ENCODE data around the gene ERCC1. TPM values are rescaled to one million over a fixed set of nuclear protein-coding genes. Genes with fewer than 3 reads are reported as not detected.

ERCC1 gene
- total RNA-seq, 4 donors from 2014 or later: 57.5 to 85.2 (median 64.7) TPM

DNA sequence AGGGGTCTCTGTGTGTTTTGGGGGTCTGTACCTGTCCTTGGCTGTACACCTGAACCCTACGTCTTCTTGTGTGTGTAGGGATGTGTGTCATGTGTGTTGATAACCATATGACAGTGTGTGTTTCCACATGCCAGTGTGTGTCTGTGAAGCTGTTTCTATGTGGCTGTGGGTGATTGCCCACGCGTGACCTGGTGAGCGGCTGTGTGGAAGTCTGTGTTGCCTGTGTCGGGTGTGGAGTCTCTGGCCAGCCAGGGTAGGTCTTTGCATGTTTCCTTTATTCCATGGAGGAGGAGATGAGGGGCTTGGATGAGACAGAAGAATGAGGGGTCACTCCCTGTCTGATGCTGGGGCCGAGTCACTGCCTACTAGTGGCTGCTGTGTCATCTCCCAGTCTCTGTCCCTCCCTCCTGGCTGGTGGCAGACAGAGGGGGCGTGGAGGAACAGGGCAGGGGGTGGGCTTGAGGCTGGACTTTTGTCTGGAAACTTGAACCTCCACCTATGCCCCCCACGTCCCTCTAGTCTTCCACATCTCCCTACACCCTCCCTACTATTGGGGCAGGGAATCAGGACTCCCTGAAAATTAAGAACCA, 41.2 kb upstream of the ERCC1 start:
- TF ChIP-seq, protein P1, sequence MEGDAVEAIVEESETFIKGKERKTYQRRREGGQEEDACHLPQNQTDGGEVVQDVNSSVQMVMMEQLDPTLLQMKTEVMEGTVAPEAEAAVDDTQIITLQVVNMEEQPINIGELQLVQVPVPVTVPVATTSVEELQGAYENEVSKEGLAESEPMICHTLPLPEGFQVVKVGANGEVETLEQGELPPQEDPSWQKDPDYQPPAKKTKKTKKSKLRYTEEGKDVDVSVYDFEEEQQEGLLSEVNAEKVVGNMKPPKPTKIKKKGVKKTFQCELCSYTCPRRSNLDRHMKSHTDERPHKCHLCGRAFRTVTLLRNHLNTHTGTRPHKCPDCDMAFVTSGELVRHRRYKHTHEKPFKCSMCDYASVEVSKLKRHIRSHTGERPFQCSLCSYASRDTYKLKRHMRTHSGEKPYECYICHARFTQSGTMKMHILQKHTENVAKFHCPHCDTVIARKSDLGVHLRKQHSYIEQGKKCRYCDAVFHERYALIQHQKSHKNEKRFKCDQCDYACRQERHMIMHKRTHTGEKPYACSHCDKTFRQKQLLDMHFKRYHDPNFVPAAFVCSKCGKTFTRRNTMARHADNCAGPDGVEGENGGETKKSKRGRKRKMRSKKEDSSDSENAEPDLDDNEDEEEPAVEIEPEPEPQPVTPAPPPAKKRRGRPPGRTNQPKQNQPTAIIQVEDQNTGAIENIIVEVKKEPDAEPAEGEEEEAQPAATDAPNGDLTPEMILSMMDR (IDR thresholded peaks at IDR 0.05; ENCODE audit: low read depth): no peak

DNA sequence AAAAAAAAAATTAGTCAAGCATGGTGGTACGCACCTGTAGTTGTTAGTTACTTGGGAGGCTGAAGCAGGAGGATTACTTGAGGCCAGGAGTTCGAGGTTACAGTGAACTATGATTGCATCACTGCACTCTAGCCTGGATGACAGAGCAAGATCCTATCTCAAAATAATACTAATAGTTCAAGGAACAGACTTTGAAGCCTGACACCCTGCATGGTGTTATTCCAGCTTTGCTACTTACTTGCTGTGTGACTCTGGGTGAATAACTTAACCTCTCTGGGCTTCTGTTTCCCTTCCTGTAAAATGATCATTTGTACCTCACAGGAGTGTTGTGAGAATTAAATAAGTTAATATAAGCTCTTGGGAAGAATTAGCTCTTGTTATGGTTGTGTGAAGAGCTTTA, 40.6 kb upstream of the ERCC1 start:
- TF ChIP-seq, protein P1 (IDR thresholded peaks at IDR 0.05; ENCODE audit: low read depth): no peak

DNA sequence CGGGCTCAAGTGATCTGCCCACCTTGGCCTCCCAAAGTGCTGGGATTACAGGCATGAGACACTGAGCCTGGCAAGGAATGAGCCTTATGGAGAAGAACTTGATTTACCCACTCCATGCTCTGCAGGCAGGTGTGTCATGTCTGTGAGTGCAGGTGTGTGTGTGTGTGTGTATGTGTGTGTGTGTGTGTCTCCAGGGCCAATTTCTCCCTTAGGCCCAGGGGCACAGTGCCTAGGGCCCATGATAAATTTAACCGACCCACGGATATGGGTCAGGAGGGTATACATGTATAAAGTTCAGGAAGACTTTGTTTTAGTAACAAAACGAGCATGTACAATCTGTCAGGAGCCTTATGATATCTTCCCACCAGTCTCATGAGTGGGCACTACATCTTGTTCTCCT, 39.5 kb upstream of the ERCC1 start:
- TF ChIP-seq, protein P1 (IDR thresholded peaks at IDR 0.05; ENCODE audit: low read depth): no peak

DNA sequence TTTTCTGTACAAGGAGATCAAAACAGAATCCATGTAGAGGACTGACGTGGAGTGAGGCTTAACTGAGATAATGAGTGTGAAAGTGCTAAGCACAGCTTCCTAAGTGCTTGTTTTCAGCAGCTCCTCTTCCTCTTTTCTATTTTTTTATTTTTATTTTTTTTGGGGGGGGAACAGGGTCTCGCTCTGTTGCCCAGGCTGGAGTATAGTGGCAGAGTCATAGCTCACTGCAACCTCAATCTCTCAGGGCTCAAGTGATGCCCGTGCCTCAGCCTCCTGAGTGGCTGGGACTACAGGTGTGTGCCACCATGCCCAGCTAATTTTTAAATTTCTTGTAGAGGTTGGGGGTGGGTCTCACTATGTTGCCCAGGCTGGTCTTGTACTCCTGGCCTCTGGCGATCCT, 38.5 kb upstream of the ERCC1 start:
- TF ChIP-seq, protein P1 (IDR thresholded peaks at IDR 0.05; ENCODE audit: low read depth): no peak

DNA sequence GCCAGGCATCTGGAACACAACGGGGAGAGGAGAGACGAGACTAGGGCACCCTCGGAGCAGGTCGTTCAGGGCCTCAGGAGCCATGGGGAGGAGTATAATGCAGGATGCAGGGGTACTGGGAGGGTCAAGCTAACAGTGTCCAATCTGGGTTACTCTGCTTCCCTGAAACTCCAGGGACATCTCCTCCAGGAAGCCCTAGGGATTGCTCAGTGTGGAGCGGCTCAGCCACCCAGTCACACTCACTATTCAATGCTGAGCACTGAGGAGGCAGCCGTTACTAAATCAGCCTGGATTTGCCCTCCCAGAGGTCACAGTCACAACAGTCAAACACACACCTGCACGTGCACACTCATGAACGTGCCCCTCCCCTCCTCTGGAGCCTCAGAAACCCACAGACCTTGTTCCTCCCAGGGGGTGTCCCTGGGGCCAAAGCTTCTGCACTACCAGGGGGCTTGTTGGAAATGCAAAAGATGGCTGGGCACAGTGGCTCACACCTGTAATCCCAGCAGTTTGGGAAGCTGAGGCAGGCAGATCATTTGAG, 37.2 kb upstream of the ERCC1 start:
- TF ChIP-seq, protein P1 (IDR thresholded peaks at IDR 0.05; ENCODE audit: low read depth): no peak

DNA sequence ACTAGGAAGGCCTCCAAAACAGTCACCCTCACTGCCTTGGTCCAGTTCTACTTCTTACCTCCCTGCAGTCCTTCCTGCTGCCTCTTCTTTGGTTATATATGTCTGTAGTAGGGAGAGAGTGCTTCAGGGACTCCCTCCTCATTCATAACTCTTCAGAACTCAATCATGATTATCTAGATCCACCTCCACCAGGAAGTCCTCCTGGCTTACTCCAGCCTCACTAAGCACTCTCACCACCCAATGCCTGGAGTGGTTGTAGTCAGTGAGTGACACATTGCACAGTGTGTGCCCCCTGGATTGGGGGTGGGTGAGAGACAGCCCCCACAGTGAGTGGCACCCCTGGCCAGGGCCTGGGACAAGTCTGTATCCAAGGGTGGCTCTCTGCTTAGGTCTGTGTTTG, 34.1 kb upstream of the ERCC1 start:
- TF ChIP-seq, protein P1 (IDR thresholded peaks at IDR 0.05; ENCODE audit: low read depth): no peak

DNA sequence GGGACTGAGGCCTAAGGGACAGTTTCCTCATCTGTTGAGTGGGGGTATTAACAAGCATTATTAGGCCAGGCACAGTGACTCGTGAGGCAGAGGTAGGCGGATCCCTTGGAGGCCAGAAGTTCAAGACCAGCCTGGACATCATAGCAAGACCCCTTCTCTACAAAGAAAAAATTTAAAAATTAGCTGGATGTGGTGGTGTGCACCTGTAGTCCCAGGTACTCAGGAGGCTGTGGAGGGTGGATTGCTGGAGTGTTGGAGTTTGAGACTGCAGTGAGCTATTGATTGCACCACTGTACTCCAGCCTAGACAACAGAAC, 32.7 kb upstream of the ERCC1 start:
- TF ChIP-seq, protein P1 (IDR thresholded peaks at IDR 0.05; ENCODE audit: low read depth): no peak

Data from subcutaneous adipose tissue (tissue), 4 donors.